Stimulated activated CD4-positive, alpha-beta T cell treated with anti-CD3 and anti-CD28 coated beads, TNF-alpha, amount 100 ng/mL, for 24 hours (primary cell): ENCODE results near the gene NDUFS8.

ENCODE experiments used
- DNase-seq, 3 experiments: peaks; one replicate each; pipeline ENCODE4 v3.0.0-alpha.2; 2020; ENCODE audit warnings: low read depth in 3 of 3

Gene NDUFS8

GRCh38 chr11:68077617-68078582 is 47.4 kb downstream of the NDUFS8 start:
- no peak for DNase-seq

- no peak for DNase-seq
Measured at GRCh38 chr11:68080860-68081259, 50.4 kb downstream of the NDUFS8 start.

- DNase-seq: no peak
Measured at GRCh38 chr11:68081691-68082090, 51.2 kb downstream of the NDUFS8 start.

- DNase-seq: no peak
Measured at GRCh38 chr11:68082481-68082880, 52.0 kb downstream of the NDUFS8 start.

GRCh38 chr11:68083517-68083916 is 53.0 kb downstream of the NDUFS8 start:
- no peak for DNase-seq
